Activated naive CD8-positive, alpha-beta T cell treated with anti-CD3 and anti-CD28 coated beads, Interleukin-2, amount 50 U/mL, for 16 hours (primary cell): ENCODE data around the gene ULK4.

Experiments used
- DNase-seq: peaks from one replicate; pipeline ENCODE4 v3.0.0-alpha.2; 2020; ENCODE audit warnings: low read depth, low spot score

Gene ULK4

DNA sequence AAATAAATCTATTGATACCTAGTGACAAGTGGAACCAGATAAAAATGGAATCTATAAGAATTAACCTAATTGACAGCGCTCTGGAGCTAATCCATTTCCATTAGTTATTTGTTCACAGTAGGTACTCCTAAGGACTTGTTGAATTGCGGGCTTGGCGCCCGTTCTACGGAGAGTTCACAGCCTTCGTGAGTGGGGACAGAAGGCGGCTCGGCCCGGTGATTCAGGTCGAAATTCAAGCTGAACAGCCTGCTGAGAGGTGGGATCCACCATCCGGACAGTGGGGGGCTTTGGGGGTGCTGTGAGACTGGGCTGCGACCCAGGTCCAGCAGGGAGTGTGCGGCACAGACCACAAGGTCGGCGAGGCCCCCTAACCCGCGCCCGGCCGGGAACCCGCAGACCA lies 763.4 kb downstream of the ULK4 start:
- DNase-seq: no peak

DNA sequence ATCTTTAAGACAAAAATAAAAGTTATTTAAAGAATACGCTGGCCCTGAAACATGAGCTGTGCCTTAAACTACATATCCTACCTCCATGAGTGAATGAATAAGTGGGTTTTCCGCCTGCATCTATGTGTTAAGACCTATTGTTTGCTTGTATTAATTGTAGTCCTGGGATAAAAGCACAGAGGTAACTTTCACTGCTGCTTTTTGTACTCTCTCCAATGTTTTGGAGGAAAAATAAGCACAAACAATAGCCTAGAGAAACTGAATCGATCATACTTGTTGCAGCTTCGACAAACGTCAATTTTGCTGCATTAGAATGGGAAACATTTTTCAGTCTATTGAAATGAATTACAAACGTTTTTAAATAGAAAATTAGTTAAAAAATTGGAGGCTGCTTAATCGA lies 763.9 kb downstream of the ULK4 start:
- no peak for DNase-seq
